A673 (cell line): ENCODE measurements around the gene GM2A.

Source experiments
- EZH2 ChIP-seq: fragments of 200-600 bp; sonication (generic); IDR thresholded peaks from 2 replicates; pipeline ENCODE4 v1.6.1; 2017; ENCODE audit warnings: borderline replicate concordance, low read depth, mild to moderate bottlenecking, mixed read lengths, antibody characterized with exemption, low read length; ENCODE audit not compliant: poor library complexity, severe bottlenecking
- TF ChIP-seq, protein P1 (sequence below): fragments of 300-800, 200-600 bp; sonication (generic); conservative IDR thresholded peaks from 2 replicates; pipeline ENCODE4 v1.5.1; 2017; ENCODE audit warnings: low read depth, mild to moderate bottlenecking, antibody characterized with exemption, low read length, moderate library complexity, mixed read lengths

DNA sequence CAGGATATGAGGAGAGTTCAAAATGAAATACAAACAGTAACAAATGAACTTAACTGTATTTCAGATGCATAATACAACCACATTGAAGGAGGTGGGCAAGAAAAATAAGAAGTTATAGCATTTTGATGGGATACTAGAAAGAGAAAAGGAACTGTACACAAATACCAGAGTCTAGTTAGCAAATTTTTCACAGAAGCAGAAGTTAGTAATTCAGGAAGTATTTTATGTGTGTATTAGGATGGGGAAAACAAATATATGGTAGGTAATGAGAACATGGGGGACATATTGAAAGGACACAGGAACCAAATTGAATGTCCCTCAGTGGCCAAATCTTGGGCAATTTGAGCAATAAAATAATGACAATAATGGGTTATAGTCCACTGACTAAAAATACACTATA, 18.4 kb downstream of the GM2A start:
- TF ChIP-seq, protein P1, sequence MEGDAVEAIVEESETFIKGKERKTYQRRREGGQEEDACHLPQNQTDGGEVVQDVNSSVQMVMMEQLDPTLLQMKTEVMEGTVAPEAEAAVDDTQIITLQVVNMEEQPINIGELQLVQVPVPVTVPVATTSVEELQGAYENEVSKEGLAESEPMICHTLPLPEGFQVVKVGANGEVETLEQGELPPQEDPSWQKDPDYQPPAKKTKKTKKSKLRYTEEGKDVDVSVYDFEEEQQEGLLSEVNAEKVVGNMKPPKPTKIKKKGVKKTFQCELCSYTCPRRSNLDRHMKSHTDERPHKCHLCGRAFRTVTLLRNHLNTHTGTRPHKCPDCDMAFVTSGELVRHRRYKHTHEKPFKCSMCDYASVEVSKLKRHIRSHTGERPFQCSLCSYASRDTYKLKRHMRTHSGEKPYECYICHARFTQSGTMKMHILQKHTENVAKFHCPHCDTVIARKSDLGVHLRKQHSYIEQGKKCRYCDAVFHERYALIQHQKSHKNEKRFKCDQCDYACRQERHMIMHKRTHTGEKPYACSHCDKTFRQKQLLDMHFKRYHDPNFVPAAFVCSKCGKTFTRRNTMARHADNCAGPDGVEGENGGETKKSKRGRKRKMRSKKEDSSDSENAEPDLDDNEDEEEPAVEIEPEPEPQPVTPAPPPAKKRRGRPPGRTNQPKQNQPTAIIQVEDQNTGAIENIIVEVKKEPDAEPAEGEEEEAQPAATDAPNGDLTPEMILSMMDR, result no peak
- TF ChIP-seq EZH2, result no peak
